Uterus (tissue), 4 donors: ENCODE data around the gene DMRT2. TPM values are rescaled to one million over a fixed set of nuclear protein-coding genes. Genes with fewer than 3 reads are reported as not detected.
A peak's percentile ranks its signal among the peaks of the same experiment; 100 is the strongest.

ENCODE experiments used
- DNase-seq, 2 donors: peaks; one replicate each; pipeline ENCODE4 v3.0.0-alpha.2; 2019 to 2020
- H3K27ac ChIP-seq, 2 donors: fragments of 200-600 bp; sonication (generic); 1 replicate in 1 of 2; 2 replicates in 1 of 2; pipeline ENCODE4 v1.5.1; 2016 to 2018
- H3K27me3 ChIP-seq, 2 donors: fragments of 200-600 bp; sonication (generic); one replicate each; pipeline ENCODE4 v1.5.1; 2018 to 2019; ENCODE audit warnings: control low read depth in 1 of 2
- H3K36me3 ChIP-seq, 2 donors: fragments of 200-600 bp; sonication (generic); one replicate each; pipeline ENCODE4 v1.5.1; 2019; ENCODE audit warnings: control low read depth in 1 of 2
- H3K4me1 ChIP-seq, 2 donors: fragments of 200-600 bp; sonication (generic); one replicate each; pipeline ENCODE4 v1.5.1; 2018 to 2019; ENCODE audit warnings: control low read depth in 1 of 2
- H3K4me3 ChIP-seq, 2 donors: fragments of 200-600 bp; sonication (generic); 1 replicate in 1 of 2; 2 replicates in 1 of 2; pipeline ENCODE4 v1.5.1; 2018 to 2019; ENCODE audit warnings: mild to moderate bottlenecking in 1 of 2
- H3K9me3 ChIP-seq, 2 donors: fragments of 200-600 bp; sonication (generic); one replicate each; pipeline ENCODE4 v1.5.1; 2019; ENCODE audit warnings: control low read depth in 1 of 2
- CTCF ChIP-seq, 4 experiments: fragments of 200-600 bp in 2 of 4; fragments of 450-650 bp in 2 of 4; sonication (generic) in 2 of 4; IDR thresholded peaks; one replicate each; pipeline ENCODE4 v1.5.1; 2016 to 2019; ENCODE audit warnings: antibody characterized with exemption in 4 of 4, mild to moderate bottlenecking in 2 of 4, moderate library complexity in 1 of 4
- POLR2A ChIP-seq, 2 donors: fragments of 450-650 bp; IDR thresholded peaks; one replicate each; pipeline ENCODE4 v1.6.1; 2016; ENCODE audit warnings: antibody characterized with exemption in 2 of 2, mild to moderate bottlenecking in 1 of 2, moderate library complexity in 1 of 2
- intact Hi-C: fragments of 100-400 bp; cut with DNase I; formaldehyde crosslinking; loops from one replicate; pipeline ENCODE4 v1.15.1; 2023; ENCODE audit warnings: low total_unique reads
- total RNA-seq, 4 donors: library from RNA; depleted of rRNA in 3 of 4; stranded (reverse); fragments of >200 nt in 3 of 4; gene quantifications; one replicate each; pipeline versions ENCODE4 v1.1.0 to v1.2.4, GENCODE V29; 2014 to 2023
- donor health status: DM: yes; HTN: yes; CAD: no.

DMRT2 gene
- total RNA-seq, 4 donors from 2014 or later = 3.1 TPM; not detected in 3

GRCh38 chr9:1018121-1018520, 32.0 kb upstream of the DMRT2 start:
- no peak overlapping the region for H3K4me3 ChIP-seq
- TF ChIP-seq POLR2A (IDR thresholded peaks at IDR 0.05) = no peak
- TF ChIP-seq CTCF (IDR thresholded peaks at IDR 0.05) = peak in 2 of 4 experiments; percentile 12 to 15
- intact Hi-C loops = no loop called here
- H3K36me3 ChIP-seq = no peaks in the 10 kb centered on the region
- H3K27ac ChIP-seq = no peak overlapping the region
- H3K4me1 ChIP-seq = no peaks in the 10 kb centered on the region
- no peaks in the 10 kb centered on the region for H3K27me3 ChIP-seq
- DNase-seq = no peak
- no peaks in the 10 kb centered on the region for H3K9me3 ChIP-seq

GRCh38 chr9:1024112-1024511, 26.0 kb upstream of the DMRT2 start:
- H3K4me3 ChIP-seq = no peak overlapping the region
- no peak for TF ChIP-seq CTCF (IDR thresholded peaks at IDR 0.05)
- TF ChIP-seq POLR2A (IDR thresholded peaks at IDR 0.05) = no peak
- no peaks in the 10 kb centered on the region for H3K36me3 ChIP-seq
- no peaks in the 10 kb centered on the region for H3K4me1 ChIP-seq
- H3K9me3 ChIP-seq = no peaks in the 10 kb centered on the region
- DNase-seq = no peak
- no peaks in the 10 kb centered on the region for H3K27me3 ChIP-seq
- no peak overlapping the region for H3K27ac ChIP-seq
- intact Hi-C loops = no loop called here

- no peak for TF ChIP-seq POLR2A (IDR thresholded peaks at IDR 0.05)
- TF ChIP-seq CTCF (IDR thresholded peaks at IDR 0.05) = no peak
- Histone ChIP-seq H3K27ac (no peak overlapping the region), H3K9me3 (no peaks in the 10 kb centered on the region), H3K36me3 (no peaks in the 10 kb centered on the region), H3K4me1 (no peaks in the 10 kb centered on the region), H3K27me3 (no peaks in the 10 kb centered on the region), H3K4me3 (no peak overlapping the region)
- intact Hi-C loops = no loop called here
- no peak for DNase-seq
Observed at GRCh38 chr9:1025131-1025530, 25.0 kb upstream of the DMRT2 start.

- no peak for DNase-seq
- intact Hi-C loops = no loop called here
- no peaks in the 10 kb centered on the region for H3K4me1 ChIP-seq
- H3K27ac ChIP-seq = no peak overlapping the region
- H3K36me3 ChIP-seq = no peaks in the 10 kb centered on the region
- no peaks in the 10 kb centered on the region for H3K9me3 ChIP-seq
- no peak for TF ChIP-seq POLR2A (IDR thresholded peaks at IDR 0.05)
- no peak for TF ChIP-seq CTCF (IDR thresholded peaks at IDR 0.05)
- no peak overlapping the region for H3K4me3 ChIP-seq
- H3K27me3 ChIP-seq = no peaks in the 10 kb centered on the region
Observed at GRCh38 chr9:1026219-1026618, 23.9 kb upstream of the DMRT2 start.

- DNase-seq = no peak
- Histone ChIP-seq H3K36me3 (no peaks in the 10 kb centered on the region), H3K4me3 (no peak overlapping the region), H3K4me1 (no peaks in the 10 kb centered on the region), H3K27ac (no peak overlapping the region), H3K9me3 (no peaks in the 10 kb centered on the region), H3K27me3 (peaks cover 0 to 4% of the 10 kb centered on the region in 2 donors)
- intact Hi-C loops = no loop called here
- TF ChIP-seq CTCF (IDR thresholded peaks at IDR 0.05) = no peak
- TF ChIP-seq POLR2A (IDR thresholded peaks at IDR 0.05) = no peak
Observed at GRCh38 chr9:1028501-1029190, 21.5 kb upstream of the DMRT2 start.
